WTC11 (cell line): Measurements from ENCODE around the gene MCM10. TPM values are rescaled to one million over a fixed set of nuclear protein-coding genes. Genes with fewer than 3 reads are reported as not detected.
A peak's percentile ranks its signal among the peaks of the same experiment; 100 is the strongest.

Experiments
- ATAC-seq: fragments of 200-7000 bp; cut with Tn5 transposase; 2 replicates; pipeline ENCODE4 v1.10.0; 2021; ENCODE audit warnings: mild to moderate bottlenecking, moderate library complexity
- CTCF ChIA-PET: fragments of 300-600 bp; sonication (Branson Sonifier 250); formaldehyde crosslinking; loops from one replicate; lab custom pipeline; 2021; ENCODE audit warnings: antibody characterized with exemption; lab: Charles Lee
- POLR2A ChIA-PET: fragments of 350-600 bp; sonication (Branson Sonifier 250); formaldehyde crosslinking; loops from one replicate; lab custom pipeline; 2021; ENCODE audit warnings: antibody characterized with exemption; lab: Charles Lee
- DNase-seq: peaks from one replicate; pipeline ENCODE4 v3.0.0; 2021; ENCODE audit warnings: low spot score
- H3K27ac Mint-ChIP-seq: 2 replicates; pipeline ENCODE4 v1.8.0; 2021; ENCODE audit warnings: mixed read lengths
- H3K27me3 Mint-ChIP-seq: 2 replicates; pipeline ENCODE4 v1.8.0; 2021; ENCODE audit warnings: low read depth, mild to moderate bottlenecking, moderate library complexity, mixed read lengths
- H3K36me3 Mint-ChIP-seq: 2 replicates; pipeline ENCODE4 v1.8.0; 2021; ENCODE audit warnings: mixed read lengths
- H3K4me1 Mint-ChIP-seq: 2 replicates; pipeline ENCODE4 v1.8.0; 2022; ENCODE audit warnings: mixed read lengths
- H3K4me3 Mint-ChIP-seq: 2 replicates; pipeline ENCODE4 v1.8.0; 2021; ENCODE audit warnings: mild to moderate bottlenecking, moderate library complexity, mixed read lengths
- H3K9me3 Mint-ChIP-seq: 2 replicates; pipeline ENCODE4 v1.8.0; 2021; ENCODE audit warnings: mixed read lengths
- E2F5 ChIP-seq: sonication (generic); formaldehyde crosslinking; IDR thresholded peaks from 2 replicates; pipeline ENCODE4 v1.8.1; 2022; ENCODE audit warnings: mild to moderate bottlenecking, moderate library complexity, missing genetic modification reagents
- ERG ChIP-seq: fragments of 250-450 bp; sonication (Bioruptor Pico); IDR thresholded peaks from 2 replicates; pipeline ENCODE4 v1.8.0; 2021; ENCODE audit warnings: mild to moderate bottlenecking
- FOXP1 ChIP-seq: sonication (generic); formaldehyde crosslinking; IDR thresholded peaks from 2 replicates; pipeline ENCODE4 v1.8.0; 2022; ENCODE audit warnings: missing genetic modification reagents, mild to moderate bottlenecking, moderate library complexity, borderline replicate concordance
- GABPB1 ChIP-seq: sonication (generic); formaldehyde crosslinking; IDR thresholded peaks from 2 replicates; pipeline ENCODE4 v1.8.1; 2023; ENCODE audit warnings: mild to moderate bottlenecking, missing genetic modification reagents
- MAX ChIP-seq: sonication (generic); formaldehyde crosslinking; IDR thresholded peaks from 2 replicates; pipeline ENCODE4 v1.8.0; 2022; ENCODE audit warnings: mild to moderate bottlenecking, missing genetic modification reagents
- PREB ChIP-seq: sonication (generic); formaldehyde crosslinking; IDR thresholded peaks from 2 replicates; pipeline ENCODE4 v1.8.1; 2022; ENCODE audit warnings: mild to moderate bottlenecking, missing genetic modification reagents, moderate library complexity, borderline replicate concordance
- SOX15 ChIP-seq: fragments of 250-450 bp; sonication (Bioruptor Pico); IDR thresholded peaks from 2 replicates; pipeline ENCODE4 v1.9.0; 2021; ENCODE audit warnings: mild to moderate bottlenecking
- TEAD4 ChIP-seq: sonication (generic); formaldehyde crosslinking; IDR thresholded peaks from 2 replicates; pipeline ENCODE4 v1.8.0; 2022; ENCODE audit warnings: mild to moderate bottlenecking, missing genetic modification reagents
- ZNF219 ChIP-seq: sonication (generic); formaldehyde crosslinking; IDR thresholded peaks from 2 replicates; pipeline ENCODE4 v1.8.0; 2023; ENCODE audit warnings: missing genetic modification reagents, mild to moderate bottlenecking, borderline replicate concordance
- ZNF232 ChIP-seq: sonication (generic); formaldehyde crosslinking; IDR thresholded peaks from 2 replicates; pipeline ENCODE4 v1.8.0; 2022; ENCODE audit warnings: mild to moderate bottlenecking, missing genetic modification reagents
- ZNF396 ChIP-seq: fragments of 250-450 bp; sonication (Bioruptor Pico); IDR thresholded peaks from 2 replicates; pipeline ENCODE4 v1.8.0; 2021; ENCODE audit warnings: mild to moderate bottlenecking, moderate library complexity, borderline replicate concordance
- total RNA-seq: library from RNA; stranded (reverse); gene quantifications from 3 replicates; pipeline ENCODE4 v1.2.3, GENCODE V29; 2021

The MCM10 gene
- total RNA-seq, 1 experiment from 2014 or later: 44.3 TPM

GRCh38 chr10:13158401-13158800, 3.0 kb upstream of the MCM10 start:
- Mint-ChIP-seq H3K4me1 (peaks cover 10% of the 10 kb centered on the region), H3K9me3 (no peaks in the 10 kb centered on the region), H3K36me3 (no peaks in the 10 kb centered on the region), H3K27me3 (no peaks in the 10 kb centered on the region; the same call in 1 of the 2 replicates), H3K27ac (no peak overlapping the region), H3K4me3 (no peak overlapping the region)
- DNase-seq (no peak), ATAC-seq (no peak)
- ChIA-PET POLR2A (no interaction called here), CTCF (no interaction called here)
- TF ChIP-seq ZNF219 (CRISPR knock-in tag): no peak
- no peak for TF ChIP-seq E2F5 (CRISPR knock-in tag)
- TF ChIP-seq ZNF232 (CRISPR knock-in tag): no peak
- no peak for TF ChIP-seq ERG (CRISPR knock-in tag)

- H3K4me3 Mint-ChIP-seq: peak overlapping the region; percentile 79
- no peak for DNase-seq
- ChIA-PET POLR2A (interaction anchor here (1.0 to 1.6 kb wide), 2 partner anchors 188 to 278 kb away, joined by 3 to 4 read pairs; no protein-coding TSS in a partner anchor), CTCF (interaction anchor here (0.6 to 2.3 kb wide), 21 partner anchors 10 to 425 kb away, joined by 3 to 16 read pairs (median 4); partner anchors contain the start of gene PRPF18)
- ATAC-seq: no peak
- no peaks in the 10 kb centered on the region; the same call in 1 of the 2 replicates for H3K27me3 Mint-ChIP-seq
- TF ChIP-seq PREB (CRISPR knock-in tag) (no peak), FOXP1 (CRISPR knock-in tag) (0 out of 2 replicates have a peak, but pooled peaks have one; percentile 10)
- no peaks in the 10 kb centered on the region for H3K9me3 Mint-ChIP-seq
- H3K27ac Mint-ChIP-seq: peak overlapping the region; percentile 22
- peaks cover 19% of the 10 kb centered on the region for H3K36me3 Mint-ChIP-seq
- peaks cover 10% of the 10 kb centered on the region for H3K4me1 Mint-ChIP-seq
Measured at GRCh38 chr10:13161857-13162271, 506 bp downstream of the MCM10 start.

- peaks cover 10% of the 10 kb centered on the region for H3K4me1 Mint-ChIP-seq
- ATAC-seq (no peak), DNase-seq (no peak)
- ChIA-PET CTCF (no interaction called here), POLR2A (no interaction called here)
- H3K36me3 Mint-ChIP-seq: peaks cover 27% of the 10 kb centered on the region
- no peak overlapping the region for H3K27ac Mint-ChIP-seq
- no peaks in the 10 kb centered on the region; the same call in 1 of the 2 replicates for H3K27me3 Mint-ChIP-seq
- no peaks in the 10 kb centered on the region for H3K9me3 Mint-ChIP-seq
- no peak overlapping the region for H3K4me3 Mint-ChIP-seq
- TF ChIP-seq ZNF232 (CRISPR knock-in tag) (no peak), ZNF219 (CRISPR knock-in tag) (no peak)
Measured at GRCh38 chr10:13163859-13164258, 2.5 kb downstream of the MCM10 start.

GRCh38 chr10:13165177-13165576, 3.8 kb downstream of the MCM10 start:
- no peak overlapping the region for H3K4me3 Mint-ChIP-seq
- peaks cover 10% of the 10 kb centered on the region for H3K4me1 Mint-ChIP-seq
- no peaks in the 10 kb centered on the region; the same call in 1 of the 2 replicates for H3K27me3 Mint-ChIP-seq
- DNase-seq: no peak
- TF ChIP-seq GABPB1 (CRISPR knock-in tag) (no peak), MAX (CRISPR knock-in tag) (no peak), ZNF396 (no peak)
- TF ChIP-seq, all 79 proteins: peak for 0
- ChIA-PET POLR2A (no interaction called here), CTCF (no interaction called here)
- no peak for ATAC-seq
- H3K27ac Mint-ChIP-seq: no peak overlapping the region
- no peaks in the 10 kb centered on the region for H3K9me3 Mint-ChIP-seq
- peaks cover 32% of the 10 kb centered on the region for H3K36me3 Mint-ChIP-seq

GRCh38 chr10:13167568-13167967, 6.2 kb downstream of the MCM10 start:
- H3K4me3 Mint-ChIP-seq: no peak overlapping the region
- DNase-seq: no peak
- POLR2A ChIA-PET: no interaction called here
- peak overlapping the region; percentile 38 for H3K27ac Mint-ChIP-seq
- CTCF ChIA-PET: interaction anchor here (0.6 to 2.3 kb wide), 3 partner anchors 118 to 272 kb away, joined by 3 to 5 read pairs (median 4); no protein-coding TSS in a partner anchor
- no peaks in the 10 kb centered on the region; the same call in 1 of the 2 replicates for H3K27me3 Mint-ChIP-seq
- H3K36me3 Mint-ChIP-seq: peaks cover 50% of the 10 kb centered on the region
- no peak for TF ChIP-seq SOX15 (CRISPR knock-in tag)
- TF ChIP-seq MAX (CRISPR knock-in tag): no peak
- TF ChIP-seq TEAD4 (CRISPR knock-in tag): no peak
- H3K9me3 Mint-ChIP-seq: no peaks in the 10 kb centered on the region
- H3K4me1 Mint-ChIP-seq: peaks cover under 1% of the 10 kb centered on the region; the same call in 1 of the 2 replicates
- no peak for ATAC-seq
